ENCODE data around the gene CSPG4. TPM values are rescaled to one million over a fixed set of nuclear protein-coding genes. Genes with fewer than 3 reads are reported as not detected.
"Not testable (repeated sequence)": the region's sequence is repeated elsewhere in the genome, so short reads cannot be mapped to it uniquely, and the experiment has no call there.

The CSPG4 gene
- total RNA-seq, 1 donor from 2014 or later, result 0.18 TPM

DNA sequence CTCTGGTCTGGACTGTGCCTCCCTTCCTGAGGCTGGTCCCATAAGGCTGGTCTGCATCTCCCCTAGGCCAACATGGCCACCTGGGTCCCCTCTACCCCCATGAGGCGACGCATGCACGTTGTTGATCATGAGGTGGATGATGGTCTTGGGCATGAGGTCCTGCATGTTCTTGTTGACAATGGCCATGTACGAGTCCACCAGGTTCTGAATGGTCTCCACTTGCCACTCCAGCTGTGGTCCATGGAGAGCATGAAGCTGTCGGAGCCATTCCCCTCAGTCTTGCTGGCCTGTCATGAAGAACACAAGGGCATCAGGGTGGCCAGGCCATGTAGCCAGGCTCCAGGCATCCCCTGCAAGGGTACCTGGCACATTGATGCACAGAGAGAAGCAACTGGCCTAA lies 27.1 kb upstream of the CSPG4 start:
- TF ChIP-seq, protein P1, sequence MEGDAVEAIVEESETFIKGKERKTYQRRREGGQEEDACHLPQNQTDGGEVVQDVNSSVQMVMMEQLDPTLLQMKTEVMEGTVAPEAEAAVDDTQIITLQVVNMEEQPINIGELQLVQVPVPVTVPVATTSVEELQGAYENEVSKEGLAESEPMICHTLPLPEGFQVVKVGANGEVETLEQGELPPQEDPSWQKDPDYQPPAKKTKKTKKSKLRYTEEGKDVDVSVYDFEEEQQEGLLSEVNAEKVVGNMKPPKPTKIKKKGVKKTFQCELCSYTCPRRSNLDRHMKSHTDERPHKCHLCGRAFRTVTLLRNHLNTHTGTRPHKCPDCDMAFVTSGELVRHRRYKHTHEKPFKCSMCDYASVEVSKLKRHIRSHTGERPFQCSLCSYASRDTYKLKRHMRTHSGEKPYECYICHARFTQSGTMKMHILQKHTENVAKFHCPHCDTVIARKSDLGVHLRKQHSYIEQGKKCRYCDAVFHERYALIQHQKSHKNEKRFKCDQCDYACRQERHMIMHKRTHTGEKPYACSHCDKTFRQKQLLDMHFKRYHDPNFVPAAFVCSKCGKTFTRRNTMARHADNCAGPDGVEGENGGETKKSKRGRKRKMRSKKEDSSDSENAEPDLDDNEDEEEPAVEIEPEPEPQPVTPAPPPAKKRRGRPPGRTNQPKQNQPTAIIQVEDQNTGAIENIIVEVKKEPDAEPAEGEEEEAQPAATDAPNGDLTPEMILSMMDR (IDR thresholded peaks at IDR 0.05; ENCODE audit: unreplicated experiment), result no peak
- no peak overlapping the region for H3K27ac Mint-ChIP-seq (ENCODE audit: unreplicated experiment)
- peaks cover 3% of the 10 kb centered on the region for H3K4me1 Mint-ChIP-seq (ENCODE audit: unreplicated experiment)
- H3K36me3 Mint-ChIP-seq (ENCODE audit: low read depth, unreplicated experiment), result peaks cover 7% of the 10 kb centered on the region
- peaks cover 6% of the 10 kb centered on the region for H3K9me3 Mint-ChIP-seq (ENCODE audit: unreplicated experiment)
- H3K27me3 Mint-ChIP-seq (ENCODE audit: unreplicated experiment), result peaks cover 10% of the 10 kb centered on the region
- no peak overlapping the region for H3K4me3 Mint-ChIP-seq (ENCODE audit: unreplicated experiment)
- no peak for DNase-seq (ENCODE audit: low spot score)

DNA sequence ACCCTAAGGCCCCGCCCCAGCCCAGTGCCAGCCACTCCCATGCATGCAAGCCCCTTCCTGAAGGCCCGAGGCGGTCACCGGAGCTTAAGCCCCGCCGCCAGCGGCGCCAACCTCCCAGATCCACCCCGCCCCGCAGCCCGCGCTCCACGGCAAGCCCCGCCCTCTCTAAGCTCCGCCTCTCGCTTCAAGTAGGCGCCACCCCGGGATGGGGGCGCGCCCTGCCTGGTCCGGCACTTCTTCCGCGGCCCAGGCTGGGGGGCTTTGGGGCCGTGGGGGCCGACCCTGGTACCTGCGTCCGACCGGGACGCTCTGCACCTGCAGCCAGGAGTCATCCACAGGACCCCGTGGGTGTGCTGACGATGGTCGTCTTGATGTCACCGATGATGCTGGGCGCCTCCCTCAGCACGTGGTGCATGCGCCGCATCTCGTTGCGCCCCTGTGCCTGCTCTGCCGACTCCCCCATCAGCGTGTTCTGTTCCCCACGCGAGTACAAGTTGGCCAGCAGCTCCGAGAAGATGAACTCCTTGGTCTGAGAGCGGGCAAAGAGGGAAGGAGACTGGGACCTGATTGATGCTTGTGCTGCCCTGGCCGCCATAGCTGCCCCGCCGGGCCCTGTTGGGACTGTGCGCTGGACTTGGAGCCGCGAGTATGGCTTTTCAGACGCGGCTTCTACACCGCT lies 26.1 kb upstream of the CSPG4 start:
- Mint-ChIP-seq H3K4me3 (ENCODE audit: unreplicated experiment) (no peak overlapping the region), H3K27me3 (ENCODE audit: unreplicated experiment) (peaks cover 10% of the 10 kb centered on the region), H3K27ac (ENCODE audit: unreplicated experiment) (no peak overlapping the region), H3K9me3 (ENCODE audit: unreplicated experiment) (peaks cover 6% of the 10 kb centered on the region), H3K4me1 (ENCODE audit: unreplicated experiment) (peaks cover 3% of the 10 kb centered on the region), H3K36me3 (ENCODE audit: low read depth, unreplicated experiment) (peaks cover 7% of the 10 kb centered on the region)
- TF ChIP-seq, protein P1 (IDR thresholded peaks at IDR 0.05; ENCODE audit: unreplicated experiment), result no peak
- peak; percentile 74 for DNase-seq (ENCODE audit: low spot score)

GRCh38 chr15:75738014-75738646 lies 25.5 kb upstream of the CSPG4 start:
- peaks cover 3% of the 10 kb centered on the region for H3K4me1 Mint-ChIP-seq (ENCODE audit: unreplicated experiment)
- DNase-seq (ENCODE audit: low spot score), result no peak
- TF ChIP-seq, protein P1 (IDR thresholded peaks at IDR 0.05; ENCODE audit: unreplicated experiment), result no peak
- peaks cover 6% of the 10 kb centered on the region for H3K9me3 Mint-ChIP-seq (ENCODE audit: unreplicated experiment)
- peak overlapping the region; percentile 86 for H3K4me3 Mint-ChIP-seq (ENCODE audit: unreplicated experiment)
- peaks cover 7% of the 10 kb centered on the region for H3K36me3 Mint-ChIP-seq (ENCODE audit: low read depth, unreplicated experiment)
- H3K27ac Mint-ChIP-seq (ENCODE audit: unreplicated experiment), result no peak overlapping the region
- peaks cover 10% of the 10 kb centered on the region for H3K27me3 Mint-ChIP-seq (ENCODE audit: unreplicated experiment)

GRCh38 chr15:75737116-75738013 lies 24.7 kb upstream of the CSPG4 start:
- not testable (repeated sequence) for H3K27ac Mint-ChIP-seq (ENCODE audit: unreplicated experiment); H3K4me1 Mint-ChIP-seq (ENCODE audit: unreplicated experiment); H3K36me3 Mint-ChIP-seq (ENCODE audit: low read depth, unreplicated experiment); H3K9me3 Mint-ChIP-seq (ENCODE audit: unreplicated experiment); DNase-seq (ENCODE audit: low spot score)
- Mint-ChIP-seq H3K27me3 (ENCODE audit: unreplicated experiment) (peaks cover 10% of the 10 kb centered on the region), H3K4me3 (ENCODE audit: unreplicated experiment) (peak overlapping the region; percentile 86)

DNA sequence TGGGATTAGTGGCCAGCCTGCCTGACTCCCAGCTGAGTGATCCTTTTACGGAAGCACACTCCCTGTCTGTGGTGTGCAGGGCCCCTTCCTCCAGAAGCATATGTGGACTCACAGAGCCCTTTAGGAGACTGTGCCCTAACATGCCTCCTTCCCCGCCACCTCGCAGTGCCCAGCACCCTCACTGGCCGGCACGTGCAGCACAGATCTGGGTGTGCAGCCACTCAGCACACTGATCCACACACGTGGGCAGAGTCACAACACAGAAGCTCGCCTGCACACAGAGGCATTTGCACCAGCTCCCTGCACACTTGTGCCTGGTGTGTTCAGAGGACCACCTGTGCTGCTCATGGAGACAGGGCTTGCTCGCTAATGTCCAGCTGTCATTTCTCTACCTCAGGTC lies 23.6 kb upstream of the CSPG4 start:
- Mint-ChIP-seq H3K4me1 (ENCODE audit: unreplicated experiment) (peaks cover 13% of the 10 kb centered on the region), H3K36me3 (ENCODE audit: low read depth, unreplicated experiment) (no peaks in the 10 kb centered on the region), H3K27me3 (ENCODE audit: unreplicated experiment) (peaks cover 15% of the 10 kb centered on the region)

GRCh38 chr15:75734861-75735760 lies 22.5 kb upstream of the CSPG4 start:
- H3K4me1 Mint-ChIP-seq (ENCODE audit: unreplicated experiment), result peaks cover 13% of the 10 kb centered on the region
- not testable (repeated sequence) for H3K27ac Mint-ChIP-seq (ENCODE audit: unreplicated experiment); H3K4me3 Mint-ChIP-seq (ENCODE audit: unreplicated experiment)

More for the DNA sequence above, 23.6 kb upstream of the CSPG4 start:
- H3K4me3 Mint-ChIP-seq (ENCODE audit: unreplicated experiment), result no peak overlapping the region
- H3K9me3 Mint-ChIP-seq (ENCODE audit: unreplicated experiment), result no peaks in the 10 kb centered on the region
- TF ChIP-seq, protein P1 (IDR thresholded peaks at IDR 0.05; ENCODE audit: unreplicated experiment), result no peak
- no peak overlapping the region for H3K27ac Mint-ChIP-seq (ENCODE audit: unreplicated experiment)
- DNase-seq (ENCODE audit: low spot score), result no peak

More at GRCh38 chr15:75734861-75735760, 22.5 kb upstream of the CSPG4 start:
- H3K27me3 Mint-ChIP-seq (ENCODE audit: unreplicated experiment), result peaks cover 12% of the 10 kb centered on the region
- not testable (repeated sequence) for H3K9me3 Mint-ChIP-seq (ENCODE audit: unreplicated experiment); H3K36me3 Mint-ChIP-seq (ENCODE audit: low read depth, unreplicated experiment); DNase-seq (ENCODE audit: low spot score)

All from endothelial cell (in vitro differentiated cells).